Hepatocyte (in vitro differentiated cells): Measurements from ENCODE around the gene SLC38A2. TPM values are rescaled to one million over a fixed set of nuclear protein-coding genes. Genes with fewer than 3 reads are reported as not detected.
A peak's percentile ranks its signal among the peaks of the same experiment; 100 is the strongest.

ENCODE experiments used
- DNase-seq: peaks from one replicate; pipeline ENCODE4 v3.0.0-alpha.2; 2016; ENCODE audit warnings: low spot score
- H2AFZ ChIP-seq: fragments of 200-600 bp; sonication (generic); 2 replicates; pipeline ENCODE4 v1.6.0; 2016; ENCODE audit warnings: antibody characterized with exemption, mild to moderate bottlenecking
- H3K27ac ChIP-seq: fragments of 200-600 bp; sonication (generic); 2 replicates; pipeline ENCODE4 v1.5.1; 2016; ENCODE audit warnings: mild to moderate bottlenecking
- H3K27me3 ChIP-seq: fragments of 200-600 bp; sonication (generic); 2 replicates; pipeline ENCODE4 v1.6.1; 2016
- H3K36me3 ChIP-seq: fragments of 200-600 bp; sonication (generic); replicated peaks from 2 replicates; pipeline ENCODE4 v1.5.1; 2016; ENCODE audit warnings: low read depth; ENCODE audit not compliant: insufficient read depth
- H3K4me1 ChIP-seq: fragments of 200-600 bp; sonication (generic); 2 replicates; pipeline ENCODE4 v1.5.1; 2016; ENCODE audit warnings: mild to moderate bottlenecking, moderate library complexity; ENCODE audit not compliant: insufficient read depth
- H3K4me2 ChIP-seq: fragments of 200-600 bp; sonication (generic); 2 replicates; pipeline ENCODE4 v1.6.0; 2016
- H3K4me3 ChIP-seq: fragments of 200-600 bp; sonication (generic); 2 replicates; pipeline ENCODE4 v1.5.1; 2016; ENCODE audit warnings: mild to moderate bottlenecking
- H3K79me2 ChIP-seq: fragments of 200-600 bp; sonication (generic); 2 replicates; pipeline ENCODE4 v1.6.0; 2017; ENCODE audit warnings: mild to moderate bottlenecking
- H3K9me2 ChIP-seq: fragments of 200-600 bp; sonication (generic); replicated peaks from 2 replicates; pipeline ENCODE4 v1.6.0; 2017; ENCODE audit warnings: mild to moderate bottlenecking; ENCODE audit not compliant: insufficient read depth
- H3K9me3 ChIP-seq: fragments of 200-600 bp; sonication (generic); 2 replicates; pipeline ENCODE4 v1.5.1; 2016; ENCODE audit warnings: low read depth, mild to moderate bottlenecking
- H4K20me1 ChIP-seq: fragments of 200-600 bp; sonication (generic); 2 replicates; pipeline ENCODE4 v1.6.0; 2016; ENCODE audit warnings: mild to moderate bottlenecking; ENCODE audit not compliant: insufficient read depth, poor library complexity, severe bottlenecking
- EZH2 ChIP-seq: fragments of 200-600 bp; sonication (generic); IDR thresholded peaks from 2 replicates; pipeline ENCODE4 v1.6.1; 2016; ENCODE audit warnings: antibody characterized with exemption, mild to moderate bottlenecking, borderline replicate concordance
- EZH2phosphoT487 ChIP-seq: fragments of 200-600 bp; sonication (generic); IDR thresholded peaks from one replicate; pipeline ENCODE4 v1.6.1; 2018; ENCODE audit warnings: antibody characterized with exemption, mild to moderate bottlenecking, low read depth, moderate library complexity; ENCODE audit not compliant: unreplicated experiment, severe bottlenecking
- WGBS: methylation state at CpG from one replicate; pipeline ENCODE4 v1.1.6; 2016; ENCODE audit warnings: low lambda C conversion rate; ENCODE audit errors: missing lambda C conversion rate; 5-methylcytosine and 5-hydroxymethylcytosine counted together
- polyA plus RNA-seq: library from polyadenylated mRNA; unstranded; fragments of >200 nt; fragmentation: Nextera tagmentation; extraction: Ambion mirVana; gene quantifications from 2 replicates; pipeline ENCODE4 v1.2.1, GENCODE V29; 2016
- total RNA-seq: library from RNA; depleted of rRNA; stranded (reverse); fragments of >200 nt; gene quantifications from 2 replicates; pipeline ENCODE4 v1.2.3, GENCODE V29; 2014
- TF ChIP-seq, protein P1 (sequence below): fragments of 200-600 bp; sonication (generic); IDR thresholded peaks from 2 replicates; pipeline ENCODE4 v1.5.1; 2016; ENCODE audit warnings: antibody characterized with exemption, mild to moderate bottlenecking; ENCODE audit not compliant: poor library complexity

The SLC38A2 gene
- total and polyA plus RNA-seq, 2 experiments from 2014 or later, result 139 to 373 TPM

DNA sequence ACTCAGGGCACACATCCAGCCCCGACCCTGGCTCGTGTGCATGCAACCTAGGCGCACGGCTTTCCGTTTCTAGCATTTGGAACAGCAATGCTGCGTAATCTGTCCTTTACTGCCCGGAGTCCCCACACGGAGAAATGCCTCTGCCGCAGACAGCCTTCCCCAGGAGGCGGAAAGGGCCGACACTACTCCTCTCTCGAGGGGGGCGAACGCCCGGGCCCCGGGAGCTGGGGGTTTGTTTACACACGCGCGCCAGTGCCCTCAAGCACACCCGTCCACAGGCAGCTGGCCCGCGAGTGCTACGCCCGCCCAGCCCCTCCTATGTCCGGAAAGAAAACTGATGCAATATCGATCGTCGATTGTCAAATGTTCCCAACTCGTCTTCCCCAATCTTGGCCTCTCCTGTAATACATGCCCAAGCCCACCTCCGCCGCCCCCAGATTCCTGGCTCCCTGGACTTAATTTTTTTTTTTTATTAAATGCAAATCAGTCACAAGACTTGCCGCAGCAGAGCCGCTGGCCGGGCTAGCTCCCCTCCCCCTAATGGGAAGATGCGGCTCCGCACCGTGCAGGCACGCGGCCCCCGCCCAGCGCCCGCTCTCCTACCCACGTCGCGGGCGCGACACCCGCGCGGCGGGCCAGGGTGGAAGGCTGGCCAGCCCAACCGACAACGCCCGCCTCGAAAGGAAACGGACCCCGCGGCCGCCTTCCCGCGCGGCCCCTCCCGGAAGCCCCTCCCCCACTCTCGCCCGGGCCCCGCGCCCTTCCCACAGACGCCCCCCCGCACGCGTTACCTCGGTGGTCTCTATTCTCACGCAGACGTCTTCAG lies 642 bp downstream of the SLC38A2 start:
- WGBS, result under 1% methylated on average over 49 of the region's 74 CpGs
- DNase-seq, result peak; percentile 80
- peaks cover 12% of the 10 kb centered on the region for H3K36me3 ChIP-seq
- no peaks in the 10 kb centered on the region for H3K9me2 ChIP-seq
- H4K20me1 ChIP-seq, result peaks cover 50% of the 10 kb centered on the region
- TF ChIP-seq EZH2phosphoT487, result no peak
- no peak for TF ChIP-seq EZH2
- TF ChIP-seq, protein P1, sequence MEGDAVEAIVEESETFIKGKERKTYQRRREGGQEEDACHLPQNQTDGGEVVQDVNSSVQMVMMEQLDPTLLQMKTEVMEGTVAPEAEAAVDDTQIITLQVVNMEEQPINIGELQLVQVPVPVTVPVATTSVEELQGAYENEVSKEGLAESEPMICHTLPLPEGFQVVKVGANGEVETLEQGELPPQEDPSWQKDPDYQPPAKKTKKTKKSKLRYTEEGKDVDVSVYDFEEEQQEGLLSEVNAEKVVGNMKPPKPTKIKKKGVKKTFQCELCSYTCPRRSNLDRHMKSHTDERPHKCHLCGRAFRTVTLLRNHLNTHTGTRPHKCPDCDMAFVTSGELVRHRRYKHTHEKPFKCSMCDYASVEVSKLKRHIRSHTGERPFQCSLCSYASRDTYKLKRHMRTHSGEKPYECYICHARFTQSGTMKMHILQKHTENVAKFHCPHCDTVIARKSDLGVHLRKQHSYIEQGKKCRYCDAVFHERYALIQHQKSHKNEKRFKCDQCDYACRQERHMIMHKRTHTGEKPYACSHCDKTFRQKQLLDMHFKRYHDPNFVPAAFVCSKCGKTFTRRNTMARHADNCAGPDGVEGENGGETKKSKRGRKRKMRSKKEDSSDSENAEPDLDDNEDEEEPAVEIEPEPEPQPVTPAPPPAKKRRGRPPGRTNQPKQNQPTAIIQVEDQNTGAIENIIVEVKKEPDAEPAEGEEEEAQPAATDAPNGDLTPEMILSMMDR, result no peak
- no peaks in the 10 kb centered on the region for H3K27me3 ChIP-seq
- H3K27ac ChIP-seq, result peak overlapping the region; percentile 99
- H3K4me1 ChIP-seq, result peaks cover 38% of the 10 kb centered on the region
- peaks cover 64% of the 10 kb centered on the region for H3K79me2 ChIP-seq
- H2AFZ ChIP-seq, result peak overlapping the region; percentile 18
- peak overlapping the region; percentile 97 for H3K4me3 ChIP-seq
- H3K4me2 ChIP-seq, result peak overlapping the region; percentile 49
- no peaks in the 10 kb centered on the region for H3K9me3 ChIP-seq

DNA sequence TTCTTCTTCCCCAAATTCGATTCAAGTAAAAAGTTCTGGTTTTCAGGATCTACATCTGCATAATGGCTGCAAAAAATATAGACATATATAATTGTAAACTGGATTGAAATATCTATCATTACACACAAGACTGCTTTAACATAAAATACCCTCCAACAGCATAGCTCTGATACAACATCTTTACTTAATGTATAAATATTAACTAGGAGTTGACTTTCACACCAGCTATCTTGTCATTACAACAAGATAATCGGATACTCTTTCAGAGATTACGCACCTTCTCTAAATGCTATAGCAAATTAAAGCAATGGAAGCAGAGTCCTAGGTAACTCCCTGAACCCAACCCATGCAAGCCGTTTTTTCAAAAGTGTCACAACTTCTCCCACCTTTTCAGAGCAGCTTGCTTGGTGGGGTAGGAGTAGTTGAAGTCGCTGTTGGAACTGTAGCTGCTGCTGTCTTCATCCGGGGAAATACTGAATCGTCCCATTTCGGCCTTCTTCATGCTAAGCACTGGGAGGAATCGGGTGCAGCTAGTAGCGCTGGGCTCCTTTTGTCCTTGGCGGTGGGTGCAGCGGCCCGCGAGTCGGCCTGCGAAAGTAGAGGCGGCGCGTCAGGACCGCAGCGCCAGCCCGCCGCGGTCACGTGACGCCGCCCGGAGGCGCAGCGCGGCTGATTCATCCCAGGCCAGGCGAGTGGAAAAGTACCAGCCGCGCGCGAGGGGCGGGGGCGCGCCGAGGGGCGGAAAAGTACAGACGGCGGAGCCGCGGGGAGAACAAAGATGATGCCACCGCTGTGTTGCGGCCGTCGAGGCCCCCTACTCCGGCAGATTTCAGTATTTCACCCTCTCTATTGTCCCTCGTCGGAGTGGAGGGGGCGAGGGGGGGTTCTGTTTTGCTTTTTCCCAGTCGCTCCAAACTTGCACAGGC lies 1.5 kb downstream of the SLC38A2 start:
- WGBS, result 2% methylated on average over 29 of the region's 54 CpGs

DNA sequence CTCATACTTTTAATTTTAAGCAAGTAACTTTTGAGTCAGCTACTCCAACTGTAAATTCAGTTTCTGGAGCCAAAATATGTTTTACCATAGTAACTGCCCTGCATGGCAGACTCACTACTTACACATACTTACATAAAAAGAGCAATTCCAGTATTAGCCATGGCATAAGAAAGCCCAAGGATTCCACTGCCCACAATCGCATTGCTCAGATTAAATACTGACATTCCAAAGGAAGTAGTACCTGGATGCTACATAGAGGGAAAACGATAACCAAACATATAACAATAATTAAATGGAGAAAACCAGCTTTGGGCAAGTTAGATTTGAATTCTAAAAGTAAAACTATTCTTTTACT lies 2.2 kb downstream of the SLC38A2 start:
- peaks cover 54% of the 10 kb centered on the region for H3K4me1 ChIP-seq
- peaks cover 78% of the 10 kb centered on the region for H3K79me2 ChIP-seq
- peak overlapping the region; percentile 99 for H3K27ac ChIP-seq
- no peak overlapping the region for H2AFZ ChIP-seq
- no peaks in the 10 kb centered on the region for H3K27me3 ChIP-seq
- peaks cover 66% of the 10 kb centered on the region for H4K20me1 ChIP-seq
- WGBS, result 6% methylated on average over 2 of the region's 2 CpGs
- no peaks in the 10 kb centered on the region for H3K9me2 ChIP-seq
- no peak for DNase-seq
- H3K4me2 ChIP-seq, result peak overlapping the region; percentile 88
- H3K9me3 ChIP-seq, result no peaks in the 10 kb centered on the region
- peak overlapping the region; percentile 97 for H3K4me3 ChIP-seq
- TF ChIP-seq, protein P1, result no peak
- TF ChIP-seq EZH2phosphoT487, result no peak
- TF ChIP-seq EZH2, result no peak
- H3K36me3 ChIP-seq, result peaks cover 19% of the 10 kb centered on the region

More for the DNA sequence above, 1.5 kb downstream of the SLC38A2 start:
- TF ChIP-seq, protein P1, result peak; percentile 11
- TF ChIP-seq EZH2, result no peak
- H3K4me2 ChIP-seq, result peak overlapping the region; percentile 88
- H3K27me3 ChIP-seq, result no peaks in the 10 kb centered on the region
- peak overlapping the region; percentile 99 for H3K27ac ChIP-seq
- DNase-seq, result peak; percentile 96
- no peaks in the 10 kb centered on the region for H3K9me3 ChIP-seq
- peaks cover 47% of the 10 kb centered on the region for H3K4me1 ChIP-seq
- H3K36me3 ChIP-seq, result peaks cover 13% of the 10 kb centered on the region
- peak overlapping the region; percentile 97 for H3K4me3 ChIP-seq
- H3K79me2 ChIP-seq, result peaks cover 71% of the 10 kb centered on the region
- peaks cover 59% of the 10 kb centered on the region for H4K20me1 ChIP-seq
- peak overlapping the region; percentile 18 for H2AFZ ChIP-seq
- H3K9me2 ChIP-seq, result no peaks in the 10 kb centered on the region
